Neural cell (in vitro differentiated cells): ENCODE measurements around the gene COBL. TPM values are rescaled to one million over a fixed set of nuclear protein-coding genes. Genes with fewer than 3 reads are reported as not detected.

Experiments used
- H2AFZ ChIP-seq: fragments of 200-600, 300-800 bp; sonication (generic), shearing (Covaris generic); 2 replicates; pipeline ENCODE4 v1.6.0; 2014; ENCODE audit warnings: low read depth, mild to moderate bottlenecking, antibody characterized with exemption, low read length, moderate library complexity
- H3F3A ChIP-seq: fragments of 200-600 bp; shearing (Covaris generic); 2 replicates; pipeline ENCODE4 v1.6.1; 2016; ENCODE audit warnings: mild to moderate bottlenecking, moderate library complexity, mixed read lengths, antibody characterized with exemption, low read length; ENCODE audit not compliant: insufficient read depth, poor library complexity, severe bottlenecking
- H3K27ac ChIP-seq: fragments of 200-600, 300-800 bp; sonication (generic), shearing (Covaris generic); 2 replicates; pipeline ENCODE4 v1.5.1; 2014; ENCODE audit warnings: mild to moderate bottlenecking, low read length, moderate library complexity
- H3K27me3 ChIP-seq: fragments of 300-800, 200-600 bp; sonication (generic), shearing (Covaris generic); 2 replicates; pipeline ENCODE4 v1.6.0; 2014; ENCODE audit warnings: mild to moderate bottlenecking, low read depth, low read length, moderate library complexity; ENCODE audit not compliant: insufficient read depth
- H3K36me3 ChIP-seq: fragments of 300-800, 200-600 bp; sonication (generic), shearing (Covaris generic); 2 replicates; pipeline ENCODE4 v1.5.1; 2014; ENCODE audit warnings: mild to moderate bottlenecking, antibody characterized with exemption, low read length, moderate library complexity; ENCODE audit not compliant: insufficient read depth
- H3K4me2 ChIP-seq: fragments of 300-800, 200-600 bp; sonication (generic), shearing (Covaris generic); 2 replicates; pipeline ENCODE4 v1.6.0; 2014; ENCODE audit warnings: mild to moderate bottlenecking, low read length
- H3K4me3 ChIP-seq: fragments of 300-800, 200-600 bp; sonication (generic), shearing (Covaris generic); 2 replicates; pipeline ENCODE4 v1.5.1; 2014; ENCODE audit warnings: mild to moderate bottlenecking, low read length, moderate library complexity
- H3K79me2 ChIP-seq: fragments of 200-600 bp; shearing (Covaris generic); replicated peaks from 2 replicates; pipeline ENCODE4 v1.6.0; 2014; ENCODE audit warnings: mild to moderate bottlenecking, low read length, moderate library complexity; ENCODE audit not compliant: insufficient read depth
- H3K9ac ChIP-seq: fragments of 300-800, 200-600 bp; sonication (generic), shearing (Covaris generic); 2 replicates; pipeline ENCODE4 v1.6.1; 2016; ENCODE audit warnings: mild to moderate bottlenecking, low read length, mixed read lengths
- H3K9me2 ChIP-seq: fragments of 200-600 bp; shearing (Covaris generic); 2 replicates; pipeline ENCODE4 v1.6.1; 2016; ENCODE audit warnings: mild to moderate bottlenecking, low read length, mixed read lengths; ENCODE audit not compliant: insufficient read depth
- H3K9me3 ChIP-seq: fragments of 200-600, 300-800 bp; sonication (generic), shearing (Covaris generic); 2 replicates; pipeline ENCODE4 v1.6.1; 2016; ENCODE audit warnings: mild to moderate bottlenecking, mixed run types, low read length, moderate library complexity, mixed read lengths
- H4K20me1 ChIP-seq: fragments of 200-600 bp; shearing (Covaris generic); 2 replicates; pipeline ENCODE4 v1.6.1; 2016; ENCODE audit warnings: mild to moderate bottlenecking, mixed run types; ENCODE audit not compliant: insufficient read depth
- EP300 ChIP-seq: fragments of 450-650 bp; conservative IDR thresholded peaks from 2 replicates; pipeline ENCODE4 v1.6.1; 2014; ENCODE audit warnings: antibody characterized with exemption, mild to moderate bottlenecking, moderate library complexity; ENCODE audit not compliant: poor library complexity, severe bottlenecking
- EZH2 ChIP-seq: fragments of 200-600, 300-800 bp; shearing (Covaris generic), sonication (generic); IDR thresholded peaks from 2 replicates; pipeline ENCODE4 v1.6.1; 2014; ENCODE audit warnings: antibody characterized with exemption, low read length, borderline replicate concordance, mild to moderate bottlenecking; ENCODE audit not compliant: insufficient read depth, poor library complexity, severe bottlenecking
- MXI1 ChIP-seq: fragments of 450-650 bp; conservative IDR thresholded peaks from 2 replicates; pipeline ENCODE4 v1.6.1; 2014; ENCODE audit warnings: antibody characterized with exemption, mild to moderate bottlenecking; ENCODE audit not compliant: poor library complexity, severe bottlenecking
- POLR2AphosphoS5 ChIP-seq: IDR thresholded peaks from 2 replicates; pipeline ENCODE4 v1.6.1; 2012
- RAD21 ChIP-seq: fragments of 450-650 bp; conservative IDR thresholded peaks from 2 replicates; pipeline ENCODE4 v1.6.1; 2014; ENCODE audit warnings: antibody characterized with exemption, mild to moderate bottlenecking, moderate library complexity
- SMC3 ChIP-seq: fragments of 450-650 bp; conservative IDR thresholded peaks from 2 replicates; pipeline ENCODE4 v1.6.1; 2014; ENCODE audit warnings: antibody characterized with exemption, mild to moderate bottlenecking, moderate library complexity; ENCODE audit not compliant: poor library complexity
- TAF1 ChIP-seq: IDR thresholded peaks from 2 replicates; pipeline ENCODE4 v1.6.1; 2012; ENCODE audit warnings: low read depth
- polyA plus RNA-seq: library from polyadenylated mRNA; depleted of rRNA; stranded (reverse); fragments of >200 nt; gene quantifications from 2 replicates; pipeline ENCODE4 v1.2.3, GENCODE V29; 2014
- TF ChIP-seq, protein P1 (sequence below): fragments of 450-650 bp; IDR thresholded peaks from 2 replicates; pipeline ENCODE4 v1.5.1; 2014; ENCODE audit warnings: antibody characterized with exemption, mild to moderate bottlenecking, moderate library complexity; ENCODE audit not compliant: poor library complexity, severe bottlenecking
- TF ChIP-seq, protein P2 (sequence below): IDR thresholded peaks from 2 replicates; pipeline ENCODE4 v1.6.1; 2012; ENCODE audit warnings: borderline replicate concordance

COBL gene
- polyA plus RNA-seq, 1 donor from 2014 or later: 0.12 TPM

DNA sequence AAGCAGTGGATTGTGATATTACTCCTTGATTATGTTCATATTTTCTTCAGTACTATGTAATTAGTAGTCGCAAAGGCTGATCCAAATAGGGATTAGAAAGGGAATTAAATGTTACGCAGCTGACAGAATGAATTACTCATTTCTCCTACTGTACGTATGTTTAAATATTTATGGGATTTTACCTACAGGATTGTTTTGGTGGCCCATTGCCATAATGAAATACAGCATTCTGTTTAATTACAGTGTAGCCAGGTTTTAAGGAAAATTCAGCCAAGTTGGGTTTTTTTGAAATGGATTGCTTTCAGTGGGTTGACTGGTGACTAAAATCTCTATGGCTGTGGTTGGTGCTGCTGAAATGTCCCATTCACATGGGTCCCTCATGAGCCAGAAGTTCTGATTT is 336.2 kb downstream of the COBL start:
- Histone ChIP-seq H3K4me2 (no peak overlapping the region), H3K27ac (no peak overlapping the region), H3K9ac (no peak overlapping the region), H3K4me3 (no peak overlapping the region), H3K36me3 (no peaks in the 10 kb centered on the region), H2AFZ (no peak overlapping the region), H4K20me1 (no peaks in the 10 kb centered on the region), H3F3A (no peaks in the 10 kb centered on the region), H3K27me3 (no peaks in the 10 kb centered on the region), H3K9me3 (no peaks in the 10 kb centered on the region), H3K79me2 (no peaks in the 10 kb centered on the region), H3K9me2 (no peaks in the 10 kb centered on the region)
- TF ChIP-seq, protein P1, sequence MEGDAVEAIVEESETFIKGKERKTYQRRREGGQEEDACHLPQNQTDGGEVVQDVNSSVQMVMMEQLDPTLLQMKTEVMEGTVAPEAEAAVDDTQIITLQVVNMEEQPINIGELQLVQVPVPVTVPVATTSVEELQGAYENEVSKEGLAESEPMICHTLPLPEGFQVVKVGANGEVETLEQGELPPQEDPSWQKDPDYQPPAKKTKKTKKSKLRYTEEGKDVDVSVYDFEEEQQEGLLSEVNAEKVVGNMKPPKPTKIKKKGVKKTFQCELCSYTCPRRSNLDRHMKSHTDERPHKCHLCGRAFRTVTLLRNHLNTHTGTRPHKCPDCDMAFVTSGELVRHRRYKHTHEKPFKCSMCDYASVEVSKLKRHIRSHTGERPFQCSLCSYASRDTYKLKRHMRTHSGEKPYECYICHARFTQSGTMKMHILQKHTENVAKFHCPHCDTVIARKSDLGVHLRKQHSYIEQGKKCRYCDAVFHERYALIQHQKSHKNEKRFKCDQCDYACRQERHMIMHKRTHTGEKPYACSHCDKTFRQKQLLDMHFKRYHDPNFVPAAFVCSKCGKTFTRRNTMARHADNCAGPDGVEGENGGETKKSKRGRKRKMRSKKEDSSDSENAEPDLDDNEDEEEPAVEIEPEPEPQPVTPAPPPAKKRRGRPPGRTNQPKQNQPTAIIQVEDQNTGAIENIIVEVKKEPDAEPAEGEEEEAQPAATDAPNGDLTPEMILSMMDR: no peak
- TF ChIP-seq, protein P2, sequence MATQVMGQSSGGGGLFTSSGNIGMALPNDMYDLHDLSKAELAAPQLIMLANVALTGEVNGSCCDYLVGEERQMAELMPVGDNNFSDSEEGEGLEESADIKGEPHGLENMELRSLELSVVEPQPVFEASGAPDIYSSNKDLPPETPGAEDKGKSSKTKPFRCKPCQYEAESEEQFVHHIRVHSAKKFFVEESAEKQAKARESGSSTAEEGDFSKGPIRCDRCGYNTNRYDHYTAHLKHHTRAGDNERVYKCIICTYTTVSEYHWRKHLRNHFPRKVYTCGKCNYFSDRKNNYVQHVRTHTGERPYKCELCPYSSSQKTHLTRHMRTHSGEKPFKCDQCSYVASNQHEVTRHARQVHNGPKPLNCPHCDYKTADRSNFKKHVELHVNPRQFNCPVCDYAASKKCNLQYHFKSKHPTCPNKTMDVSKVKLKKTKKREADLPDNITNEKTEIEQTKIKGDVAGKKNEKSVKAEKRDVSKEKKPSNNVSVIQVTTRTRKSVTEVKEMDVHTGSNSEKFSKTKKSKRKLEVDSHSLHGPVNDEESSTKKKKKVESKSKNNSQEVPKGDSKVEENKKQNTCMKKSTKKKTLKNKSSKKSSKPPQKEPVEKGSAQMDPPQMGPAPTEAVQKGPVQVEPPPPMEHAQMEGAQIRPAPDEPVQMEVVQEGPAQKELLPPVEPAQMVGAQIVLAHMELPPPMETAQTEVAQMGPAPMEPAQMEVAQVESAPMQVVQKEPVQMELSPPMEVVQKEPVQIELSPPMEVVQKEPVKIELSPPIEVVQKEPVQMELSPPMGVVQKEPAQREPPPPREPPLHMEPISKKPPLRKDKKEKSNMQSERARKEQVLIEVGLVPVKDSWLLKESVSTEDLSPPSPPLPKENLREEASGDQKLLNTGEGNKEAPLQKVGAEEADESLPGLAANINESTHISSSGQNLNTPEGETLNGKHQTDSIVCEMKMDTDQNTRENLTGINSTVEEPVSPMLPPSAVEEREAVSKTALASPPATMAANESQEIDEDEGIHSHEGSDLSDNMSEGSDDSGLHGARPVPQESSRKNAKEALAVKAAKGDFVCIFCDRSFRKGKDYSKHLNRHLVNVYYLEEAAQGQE: no peak
- TF ChIP-seq EZH2: no peak
- TF ChIP-seq RAD21: no peak
- no peak for TF ChIP-seq MXI1
- no peak for TF ChIP-seq SMC3
- TF ChIP-seq POLR2AphosphoS5: no peak
- no peak for TF ChIP-seq TAF1
- no peak for TF ChIP-seq EP300

DNA sequence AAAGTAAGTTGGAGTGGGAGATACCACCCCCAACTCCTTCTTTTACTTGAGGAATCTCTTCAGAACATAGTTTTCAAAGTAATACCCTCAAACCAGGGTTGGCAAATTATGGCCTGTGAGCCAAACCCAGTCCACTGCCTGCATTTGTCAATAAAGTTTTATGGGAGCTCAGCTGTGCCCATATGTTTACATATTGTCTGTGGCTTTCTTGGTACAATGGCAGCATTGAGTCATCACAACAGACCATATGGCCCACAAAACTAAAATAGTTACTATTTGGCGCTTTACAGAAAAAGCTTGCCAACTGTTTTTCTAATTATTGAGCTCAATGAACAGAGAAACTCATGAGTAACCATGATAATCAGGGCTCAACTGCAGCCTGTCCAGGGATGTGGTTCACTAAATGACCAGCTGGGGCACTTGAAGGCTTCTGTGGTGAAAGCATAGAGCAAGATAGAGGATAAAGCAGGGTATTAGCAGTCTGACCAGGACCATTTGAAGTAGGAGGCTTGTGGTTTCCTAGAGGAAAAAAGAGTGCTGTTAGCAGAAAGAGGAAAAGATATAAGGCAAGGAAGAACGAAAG is 337.9 kb downstream of the COBL start:
- Histone ChIP-seq H3F3A (no peaks in the 10 kb centered on the region), H3K27ac (no peak overlapping the region), H3K4me2 (no peak overlapping the region), H3K79me2 (no peaks in the 10 kb centered on the region), H2AFZ (no peak overlapping the region), H3K9ac (no peak overlapping the region), H3K9me2 (no peaks in the 10 kb centered on the region), H3K9me3 (no peaks in the 10 kb centered on the region), H3K4me3 (no peak overlapping the region), H3K36me3 (no peaks in the 10 kb centered on the region), H3K27me3 (no peaks in the 10 kb centered on the region), H4K20me1 (no peaks in the 10 kb centered on the region)
- TF ChIP-seq MXI1: no peak
- no peak for TF ChIP-seq SMC3
- TF ChIP-seq EZH2: no peak
- no peak for TF ChIP-seq RAD21
- no peak for TF ChIP-seq POLR2AphosphoS5
- TF ChIP-seq, protein P2: no peak
- TF ChIP-seq EP300: no peak
- no peak for TF ChIP-seq TAF1
- TF ChIP-seq, protein P1: no peak
